ENCODE measurements around the gene TOPBP1. TPM values are rescaled to one million over a fixed set of nuclear protein-coding genes. Genes with fewer than 3 reads are reported as not detected.

The TOPBP1 gene
- total and polyA plus RNA-seq, 9 of the 15 experiments (the other 6 are each of a cell fraction or from before 2014, with no cell fraction given), result 16.6 to 77.6 (median 58.2) TPM

DNA sequence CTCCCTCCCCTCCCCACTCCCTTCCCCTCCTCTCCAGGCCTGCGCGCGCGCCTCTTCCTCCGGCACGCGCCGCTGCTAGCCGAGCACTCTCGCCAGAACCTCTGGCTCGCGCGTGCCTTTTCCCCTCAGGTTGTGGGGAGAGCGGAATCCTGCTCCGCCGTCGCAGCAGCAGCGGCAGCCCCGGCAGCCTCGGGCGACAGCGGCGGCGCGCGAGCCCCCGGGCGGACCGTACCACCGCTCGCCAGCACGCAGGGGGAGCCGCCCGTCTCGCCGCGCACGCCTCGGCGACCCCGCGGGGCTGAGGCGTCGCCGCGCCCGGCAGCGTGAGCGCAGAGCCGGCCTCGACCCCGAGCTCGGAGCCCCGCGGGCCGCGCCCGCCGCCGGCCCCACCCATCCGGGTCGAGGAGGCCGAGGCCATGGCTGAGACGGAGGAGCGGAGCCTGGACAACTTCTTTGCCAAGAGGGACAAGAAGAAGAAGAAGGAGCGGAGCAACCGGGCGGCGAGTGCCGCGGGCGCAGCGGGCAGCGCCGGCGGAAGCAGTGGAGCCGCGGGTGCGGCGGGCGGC, 88.0 kb downstream of the TOPBP1 start, which contains the start of gene CDV3 (continued):
- TF ChIP-seq SIN3B (IDR thresholded peaks at IDR 0.05; ENCODE audit: low read depth), result no peak
- no peak for TF ChIP-seq SREBF2 (CRISPR knock-in tag; IDR thresholded peaks at IDR 0.05)
- TF ChIP-seq MBD2 (IDR thresholded peaks at IDR 0.05; ENCODE audit: borderline replicate concordance, low read depth), result no peak
- no peak for TF ChIP-seq IRF1 (CRISPR knock-in tag; IDR thresholded peaks at IDR 0.05; ENCODE audit: borderline replicate concordance)
- TF ChIP-seq PRDM10 (IDR thresholded peaks at IDR 0.05; ENCODE audit: partially characterized antibody), result peak; percentile 94
- TF ChIP-seq LEF1 (IDR thresholded peaks at IDR 0.05), result no peak
- no peak for TF ChIP-seq USF2 (CRISPR knock-in tag; IDR thresholded peaks at IDR 0.05)
- no peak for TF ChIP-seq FIP1L1 (IDR thresholded peaks at IDR 0.05; ENCODE audit: low read depth, low read length, poor library complexity, severe bottlenecking)
- no peak for TF ChIP-seq AFF1 (IDR thresholded peaks at IDR 0.05; ENCODE audit: low read depth in 1 of 2, partially characterized antibody in 2 of 2)
- no peak for TF ChIP-seq ZBTB17 (CRISPR knock-in tag; IDR thresholded peaks at IDR 0.05)
- no peak for TF ChIP-seq MITF (IDR thresholded peaks at IDR 0.05)
- no peak for TF ChIP-seq ZBTB5 (IDR thresholded peaks at IDR 0.05)
- no peak for TF ChIP-seq NR4A1 (CRISPR knock-in tag; IDR thresholded peaks at IDR 0.05)
- no peak for TF ChIP-seq NR4A1 (tag; IDR thresholded peaks at IDR 0.05)
- no peak for TF ChIP-seq ATF1 (CRISPR knock-in tag; IDR thresholded peaks at IDR 0.05)
- no peak for TF ChIP-seq ATF1 (tag; IDR thresholded peaks at IDR 0.05)
